ENCODE measurements around the gene SPATA3.

SPATA3 gene

GRCh38 chr2:230956827-230957755 is 38.8 kb upstream of the SPATA3 start:
- H3K4me1 ChIP-seq (ENCODE audit: control insufficient read depth, insufficient read depth, low read length): no peaks in the 10 kb centered on the region
- H3K4me3 ChIP-seq (ENCODE audit: low read depth, low read length): peak overlapping the region; percentile 38
- TF ChIP-seq ZNF10 (tag by site-specific recombination; IDR thresholded peaks at IDR 0.05) (0 out of 2 replicates have a peak, but pooled peaks have one; percentile 19), ZNF19 (tag by site-specific recombination; IDR thresholded peaks at IDR 0.05; ENCODE audit: low read depth) (no peak), ZNF747 (tag by site-specific recombination; IDR thresholded peaks at IDR 0.05) (no peak), KLF9 (tag by site-specific recombination; IDR thresholded peaks at IDR 0.05; ENCODE audit: low read depth) (peak; percentile 54; the same call in 1 of the 2 replicates), SP7 (tag by site-specific recombination; IDR thresholded peaks at IDR 0.05) (peak; percentile 19; the same call in 1 of the 2 replicates), ZNF449 (tag by site-specific recombination; IDR thresholded peaks at IDR 0.05) (peak; percentile 39; the same call in 1 of the 2 replicates), ZNF645 (tag by site-specific recombination; IDR thresholded peaks at IDR 0.05) (no peak), TSHZ1 (tag by site-specific recombination; IDR thresholded peaks at IDR 0.05; ENCODE audit: borderline replicate concordance) (0 out of 2 replicates have a peak, but pooled peaks have one; percentile 44), ZNF366 (tag by site-specific recombination; conservative IDR thresholded peaks at IDR 0.05) (peak; percentile 44), KLF8 (tag by site-specific recombination; IDR thresholded peaks at IDR 0.05) (peak; percentile 51; the same call in 1 of the 2 replicates), PATZ1 (tag by site-specific recombination; IDR thresholded peaks at IDR 0.05) (peak; percentile 50), ZNF777 (tag by site-specific recombination; IDR thresholded peaks at IDR 0.05; ENCODE audit: borderline replicate concordance) (no peak), ZNF600 (tag by site-specific recombination; IDR thresholded peaks at IDR 0.05) (peak; percentile 89), SP2 (tag by site-specific recombination; IDR thresholded peaks at IDR 0.05) (peak; percentile 65), KLF10 (tag by site-specific recombination; IDR thresholded peaks at IDR 0.05) (no peak; the same call in 1 of the 2 replicates), TRIM28 (IDR thresholded peaks at IDR 0.05; ENCODE audit: borderline replicate concordance, low read length) (0 out of 2 replicates have a peak, but pooled peaks have one; percentile 13), GLIS1 (tag by site-specific recombination; IDR thresholded peaks at IDR 0.05) (peak; percentile 52), ZNF341 (tag by site-specific recombination; IDR thresholded peaks at IDR 0.05; ENCODE audit: low read depth) (peak; percentile 70), ZNF335 (tag by site-specific recombination; conservative IDR thresholded peaks at IDR 0.05) (peak; percentile 69; the same call in 1 of the 2 replicates), INSM2 (tag by site-specific recombination; IDR thresholded peaks at IDR 0.05) (no peak), ZFP37 (tag by site-specific recombination; IDR thresholded peaks at IDR 0.05) (0 out of 2 replicates have a peak, but pooled peaks have one; percentile 43), ZNF398 (tag by site-specific recombination; IDR thresholded peaks at IDR 0.05) (no peak), ZBTB17 (tag by site-specific recombination; IDR thresholded peaks at IDR 0.05) (peak; percentile 45), ZFHX2 (tag by site-specific recombination; conservative IDR thresholded peaks at IDR 0.05) (0 out of 2 replicates have a peak, but pooled peaks have one; percentile 11)

More at GRCh38 chr2:230956827-230957755, 38.8 kb upstream of the SPATA3 start:
- H3K36me3 ChIP-seq (ENCODE audit: control insufficient read depth in 2 of 2, insufficient read depth in 1 of 2, low read length in 2 of 2): no peaks in the 10 kb centered on the region
- no peak overlapping the region for H3K27ac ChIP-seq (ENCODE audit: extremely low read depth, low read depth, low read length)
- H3K9me3 ChIP-seq (ENCODE audit: control insufficient read depth, insufficient read depth, low read depth, low read length): no peaks in the 10 kb centered on the region
- ChIA-PET CTCF (interaction anchor here (1.2 to 3.1 kb wide), 4 partner anchors 30 to 109 kb away, joined by 3 to 18 read pairs (median 4); no protein-coding TSS in a partner anchor), POLR2A (no interaction called here)

Data from HEK293 (cell line).